Activated CD4-positive, CD25-positive, alpha-beta regulatory T cell treated with anti-CD3 and anti-CD28 coated beads, Interleukin-2, amount 50 U/mL, for 16 hours (primary cell): ENCODE measurements around the gene RAPGEF5.

Experiments
- DNase-seq: peaks from one replicate; pipeline ENCODE4 v3.0.0-alpha.2; 2020; ENCODE audit warnings: low read depth, low spot score

Gene RAPGEF5

GRCh38 chr7:22316914-22317313 lies 40.0 kb downstream of the RAPGEF5 start:
- DNase-seq, result no peak

- DNase-seq, result no peak
Observed at GRCh38 chr7:22307816-22308215, 49.1 kb downstream of the RAPGEF5 start.

- no peak for DNase-seq
Observed at GRCh38 chr7:22305706-22306105, 51.2 kb downstream of the RAPGEF5 start.

GRCh38 chr7:22302951-22303423 lies 54.0 kb downstream of the RAPGEF5 start:
- no peak for DNase-seq

- no peak for DNase-seq
Observed at GRCh38 chr7:22302193-22302592, 54.8 kb downstream of the RAPGEF5 start.

- no peak for DNase-seq
Observed at GRCh38 chr7:22301790-22302189, 55.2 kb downstream of the RAPGEF5 start.

GRCh38 chr7:22300839-22301238 lies 56.1 kb downstream of the RAPGEF5 start:
- DNase-seq, result no peak

GRCh38 chr7:22296916-22297315 lies 60.0 kb downstream of the RAPGEF5 start:
- no peak for DNase-seq

- DNase-seq, result no peak
Observed at GRCh38 chr7:22296265-22296566, 60.7 kb downstream of the RAPGEF5 start.

GRCh38 chr7:22295402-22296264 lies 61.3 kb downstream of the RAPGEF5 start:
- DNase-seq, result no peak

- DNase-seq, result no peak
Observed at GRCh38 chr7:22292531-22292930, 64.4 kb downstream of the RAPGEF5 start.

- no peak for DNase-seq
Observed at GRCh38 chr7:22291977-22292376, 65.0 kb downstream of the RAPGEF5 start.

GRCh38 chr7:22288202-22288601 lies 68.8 kb downstream of the RAPGEF5 start:
- no peak for DNase-seq

- DNase-seq, result no peak
Observed at GRCh38 chr7:22287412-22287811, 69.5 kb downstream of the RAPGEF5 start.

GRCh38 chr7:22286436-22286835 lies 70.5 kb downstream of the RAPGEF5 start:
- no peak for DNase-seq

GRCh38 chr7:22281481-22281880 lies 75.5 kb downstream of the RAPGEF5 start:
- no peak for DNase-seq

GRCh38 chr7:22280031-22280430 lies 76.9 kb downstream of the RAPGEF5 start:
- DNase-seq, result no peak

- no peak for DNase-seq
Observed at GRCh38 chr7:22278660-22279059, 78.3 kb downstream of the RAPGEF5 start.

- no peak for DNase-seq
Observed at GRCh38 chr7:22277375-22277774, 79.6 kb downstream of the RAPGEF5 start.

- DNase-seq, result no peak
Observed at GRCh38 chr7:22275661-22276060, 81.3 kb downstream of the RAPGEF5 start.

GRCh38 chr7:22271311-22271710 lies 85.6 kb downstream of the RAPGEF5 start:
- no peak for DNase-seq

GRCh38 chr7:22270371-22270770 lies 86.6 kb downstream of the RAPGEF5 start:
- no peak for DNase-seq

- no peak for DNase-seq
Observed at GRCh38 chr7:22269963-22270362, 87.0 kb downstream of the RAPGEF5 start.
